ENCODE measurements around the gene CHCHD6.

The CHCHD6 gene

GRCh38 chr3:126992776-126993175 lies 288.7 kb downstream of the CHCHD6 start:
- no peak for TF ChIP-seq JUND (IDR thresholded peaks at IDR 0.05; ENCODE audit: low read depth)
- in situ Hi-C loops (cut with HindIII; ENCODE audit: low pct_unique_long_range_greater_than_20kb, low sequenced_read_pairs) = no loop called here
- no peak for DNase-seq (ENCODE audit: low read depth in 1 of 2, low spot score in 1 of 2)

DNA sequence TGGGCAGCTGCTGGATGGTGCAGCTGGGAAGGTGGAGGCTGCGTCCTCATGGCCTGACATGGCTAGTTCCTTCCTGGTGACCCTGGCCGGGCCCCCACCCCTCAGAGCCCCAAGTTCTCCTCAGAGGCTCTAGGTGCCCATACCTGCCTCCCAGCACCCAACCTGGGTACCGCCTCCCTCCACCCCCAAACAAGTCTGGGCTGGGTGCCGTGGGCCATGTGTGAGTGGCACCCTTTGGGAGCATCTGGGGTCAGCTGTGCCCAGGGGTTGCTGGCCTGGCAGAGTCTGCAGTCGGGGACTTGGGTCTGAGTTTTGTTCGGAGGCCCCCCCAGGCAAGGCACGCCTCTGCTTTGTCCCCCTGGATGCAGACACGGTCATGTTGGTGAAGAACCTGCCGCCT lies 289.4 kb downstream of the CHCHD6 start:
- in situ Hi-C loops (cut with HindIII; ENCODE audit: low pct_unique_long_range_greater_than_20kb, low sequenced_read_pairs) = no loop called here
- no peak for DNase-seq (ENCODE audit: low read depth in 1 of 2, low spot score in 1 of 2)
- TF ChIP-seq JUND (IDR thresholded peaks at IDR 0.05; ENCODE audit: low read depth) = no peak

- in situ Hi-C loops (cut with HindIII; ENCODE audit: low pct_unique_long_range_greater_than_20kb, low sequenced_read_pairs) = no loop called here
- no peak for TF ChIP-seq JUND (IDR thresholded peaks at IDR 0.05; ENCODE audit: low read depth)
- DNase-seq (ENCODE audit: low read depth in 1 of 2, low spot score in 1 of 2) = peak; percentile 53 to 67
Measured at GRCh38 chr3:126994661-126995245, 290.7 kb downstream of the CHCHD6 start.

DNA sequence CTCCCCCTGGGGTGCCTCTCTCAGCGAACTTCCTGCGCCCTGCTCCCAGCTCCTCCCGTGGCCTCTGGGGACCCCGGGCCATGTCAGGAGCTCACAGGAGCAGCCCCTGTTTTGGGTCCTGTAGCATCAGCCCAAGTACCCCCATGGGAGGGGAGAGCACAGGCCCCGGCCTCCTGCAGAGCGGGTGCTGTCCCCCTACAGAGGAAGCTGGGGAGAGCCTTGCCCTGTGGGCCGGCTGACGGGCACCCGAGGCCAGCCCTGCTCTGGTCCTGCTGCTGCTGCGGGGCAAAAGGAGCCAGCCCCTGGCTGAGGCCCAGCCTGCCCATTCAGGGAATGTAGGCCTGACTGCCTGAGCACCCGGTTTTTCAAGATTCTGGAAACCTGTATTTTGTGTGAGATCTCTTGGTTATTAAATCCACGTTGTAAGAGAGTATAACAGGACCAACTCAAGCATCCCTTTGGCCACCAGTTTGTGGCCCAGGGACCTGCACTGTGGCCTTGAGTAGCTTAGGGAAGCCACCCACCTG lies 291.3 kb downstream of the CHCHD6 start:
- TF ChIP-seq JUND (IDR thresholded peaks at IDR 0.05; ENCODE audit: low read depth) = no peak
- in situ Hi-C loops (cut with HindIII; ENCODE audit: low pct_unique_long_range_greater_than_20kb, low sequenced_read_pairs) = no loop called here
- peak; percentile 88 to 91 for DNase-seq (ENCODE audit: low read depth in 1 of 2, low spot score in 1 of 2)

DNA sequence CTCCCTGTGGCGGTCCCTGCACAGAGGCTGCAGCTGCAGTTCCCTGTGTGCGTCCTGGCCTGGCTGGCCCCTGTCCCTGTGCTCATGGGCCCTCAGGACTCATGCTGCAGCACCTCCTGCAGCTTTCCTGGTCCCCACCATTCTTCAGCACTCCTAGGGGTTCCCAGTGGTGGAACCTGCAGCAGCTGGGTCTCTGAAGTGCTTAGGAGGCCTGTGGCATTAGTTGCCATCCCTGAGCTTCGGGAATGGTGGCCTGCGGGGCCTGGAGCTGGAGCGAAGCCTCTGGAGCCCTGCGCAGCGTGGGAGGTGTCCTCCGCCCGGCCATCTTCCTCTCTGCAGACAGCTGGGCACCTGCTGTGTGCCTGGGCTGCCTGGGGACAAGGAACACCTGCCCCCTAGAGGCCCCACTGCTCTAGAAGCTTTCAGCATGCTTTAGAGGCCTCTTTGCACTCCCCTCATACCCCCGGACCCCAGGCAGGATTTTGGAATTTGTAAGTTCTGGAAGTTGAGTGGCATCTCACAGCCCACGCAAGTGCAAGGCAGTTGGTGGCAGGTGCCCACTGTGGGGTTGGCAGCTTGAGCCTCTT lies 292.0 kb downstream of the CHCHD6 start:
- in situ Hi-C loops (cut with HindIII; ENCODE audit: low pct_unique_long_range_greater_than_20kb, low sequenced_read_pairs) = no loop called here
- TF ChIP-seq JUND (IDR thresholded peaks at IDR 0.05; ENCODE audit: low read depth) = no peak
- DNase-seq (ENCODE audit: low read depth in 1 of 2, low spot score in 1 of 2) = no peak

- no peak for DNase-seq (ENCODE audit: low read depth in 1 of 2, low spot score in 1 of 2)
- in situ Hi-C loops (cut with HindIII; ENCODE audit: low pct_unique_long_range_greater_than_20kb, low sequenced_read_pairs) = no loop called here
- no peak for TF ChIP-seq JUND (IDR thresholded peaks at IDR 0.05; ENCODE audit: low read depth)
Measured at GRCh38 chr3:126996905-126997304, 292.9 kb downstream of the CHCHD6 start.

- no peak for TF ChIP-seq JUND (IDR thresholded peaks at IDR 0.05; ENCODE audit: low read depth)
- in situ Hi-C loops (cut with HindIII; ENCODE audit: low pct_unique_long_range_greater_than_20kb, low sequenced_read_pairs) = no loop called here
- DNase-seq (ENCODE audit: low read depth in 1 of 2, low spot score in 1 of 2) = no peak
Measured at GRCh38 chr3:126997455-126998038, 293.5 kb downstream of the CHCHD6 start.

DNA sequence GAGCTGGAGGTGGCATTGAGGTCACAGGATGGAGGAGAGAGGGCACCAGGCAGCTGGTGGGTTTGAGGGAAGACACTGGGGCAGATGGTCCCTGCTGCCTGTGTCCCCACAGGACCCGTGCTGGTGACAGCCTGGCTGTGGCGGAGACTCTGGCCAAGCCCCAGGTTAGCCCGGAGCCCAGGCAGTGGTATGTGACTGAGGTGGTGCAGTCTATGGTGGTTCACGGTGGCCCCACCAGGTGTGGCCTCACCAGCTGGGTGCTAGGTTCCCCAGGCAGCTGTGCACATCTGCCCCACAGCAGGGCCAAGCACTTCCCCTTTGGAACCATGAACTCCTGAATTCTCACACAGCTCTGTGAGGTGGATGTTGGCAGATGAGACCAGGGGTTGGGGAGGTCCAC lies 294.3 kb downstream of the CHCHD6 start:
- in situ Hi-C loops (cut with HindIII; ENCODE audit: low pct_unique_long_range_greater_than_20kb, low sequenced_read_pairs) = no loop called here
- no peak for DNase-seq (ENCODE audit: low read depth in 1 of 2, low spot score in 1 of 2)
- no peak for TF ChIP-seq JUND (IDR thresholded peaks at IDR 0.05; ENCODE audit: low read depth)

DNA sequence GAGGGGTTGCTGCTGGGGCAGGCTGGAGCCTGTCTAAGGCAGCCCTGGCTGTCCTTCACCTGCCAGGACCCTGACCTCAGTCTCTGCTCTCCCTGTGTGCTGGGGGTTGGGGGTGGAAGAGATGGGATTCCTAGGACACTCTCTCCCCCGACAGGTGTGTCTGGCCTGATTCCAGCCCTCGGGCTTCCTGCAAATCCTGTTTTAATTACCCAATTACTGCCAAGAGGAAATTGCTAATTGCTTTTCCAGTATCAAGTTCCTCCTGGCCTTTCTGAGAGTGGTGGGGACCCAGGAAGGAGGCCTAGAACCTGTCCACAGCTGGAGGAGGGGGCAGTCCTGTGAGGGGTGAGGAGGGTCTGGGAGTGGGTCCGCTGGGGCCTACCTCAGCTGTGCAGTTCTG lies 294.7 kb downstream of the CHCHD6 start:
- in situ Hi-C loops (cut with HindIII; ENCODE audit: low pct_unique_long_range_greater_than_20kb, low sequenced_read_pairs) = no loop called here
- no peak for DNase-seq (ENCODE audit: low read depth in 1 of 2, low spot score in 1 of 2)
- no peak for TF ChIP-seq JUND (IDR thresholded peaks at IDR 0.05; ENCODE audit: low read depth)

GRCh38 chr3:126999383-126999782 lies 295.3 kb downstream of the CHCHD6 start:
- in situ Hi-C loops (cut with HindIII; ENCODE audit: low pct_unique_long_range_greater_than_20kb, low sequenced_read_pairs) = no loop called here
- DNase-seq (ENCODE audit: low read depth in 1 of 2, low spot score in 1 of 2) = no peak
- TF ChIP-seq JUND (IDR thresholded peaks at IDR 0.05; ENCODE audit: low read depth) = no peak

DNA sequence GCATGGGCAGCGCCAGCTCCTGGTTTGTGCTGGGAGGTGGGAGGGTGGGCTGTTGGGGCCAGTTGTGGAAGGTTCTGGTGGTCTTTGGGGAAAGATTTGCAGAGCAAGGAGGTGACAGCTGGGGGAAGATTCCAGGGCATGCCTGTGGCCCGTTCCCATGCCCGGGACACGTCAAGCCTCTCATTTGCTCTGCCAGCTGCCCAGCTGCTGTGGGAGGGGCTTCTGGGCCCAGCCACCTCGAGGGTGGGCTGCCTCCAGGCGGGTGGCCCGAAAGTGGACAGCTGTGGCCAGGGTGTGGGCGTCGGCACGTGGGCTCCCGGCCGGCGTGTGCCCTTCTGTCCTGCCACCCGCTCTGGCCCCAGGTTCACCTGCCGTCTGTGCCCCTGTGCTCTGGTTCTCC lies 296.1 kb downstream of the CHCHD6 start:
- no peak for TF ChIP-seq JUND (IDR thresholded peaks at IDR 0.05; ENCODE audit: low read depth)
- no peak for DNase-seq (ENCODE audit: low read depth in 1 of 2, low spot score in 1 of 2)
- in situ Hi-C loops (cut with HindIII; ENCODE audit: low pct_unique_long_range_greater_than_20kb, low sequenced_read_pairs) = no loop called here

GRCh38 chr3:127000761-127001160 lies 296.7 kb downstream of the CHCHD6 start:
- TF ChIP-seq JUND (IDR thresholded peaks at IDR 0.05; ENCODE audit: low read depth) = no peak
- in situ Hi-C loops (cut with HindIII; ENCODE audit: low pct_unique_long_range_greater_than_20kb, low sequenced_read_pairs) = no loop called here
- no peak for DNase-seq (ENCODE audit: low read depth in 1 of 2, low spot score in 1 of 2)

GRCh38 chr3:127001486-127002194 lies 297.6 kb downstream of the CHCHD6 start:
- DNase-seq (ENCODE audit: low read depth in 1 of 2, low spot score in 1 of 2) = no peak
- TF ChIP-seq JUND (IDR thresholded peaks at IDR 0.05; ENCODE audit: low read depth) = no peak
- in situ Hi-C loops (cut with HindIII; ENCODE audit: low pct_unique_long_range_greater_than_20kb, low sequenced_read_pairs) = no loop called here
